ENCODE results near the gene CD302.

DNA sequence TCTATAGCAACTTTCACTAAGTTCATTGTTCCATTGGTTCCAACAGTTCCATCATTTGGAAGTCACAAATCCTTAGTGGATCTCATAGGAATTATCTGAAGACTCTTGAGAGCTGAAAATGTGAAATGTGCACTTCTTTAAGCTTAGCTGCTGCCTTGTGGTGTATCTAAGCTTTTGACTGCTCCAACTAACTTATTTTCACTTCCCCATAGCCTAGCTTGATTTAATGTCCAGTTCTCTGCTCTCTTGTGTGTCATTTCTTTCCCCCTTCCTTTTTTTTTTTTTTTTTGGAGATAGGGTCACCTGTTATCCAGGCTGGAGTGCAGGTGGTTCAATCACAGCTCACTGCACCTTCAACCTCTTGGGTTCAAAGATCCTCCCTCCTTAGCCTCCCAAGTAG lies 34.9 kb upstream of the CD302 start:
- TF ChIP-seq POLR2A (IDR thresholded peaks at IDR 0.05) (no peak), CTCF (IDR thresholded peaks at IDR 0.05) (no peak)

All from ovary (tissue), 3 donors.